GM06990 (cell line): ENCODE results near the gene RHEB.

ENCODE experiments used
- DNase-seq: peaks from one replicate; pipeline ENCODE4 v3.0.0-alpha.2; 2011; ENCODE audit not compliant: insufficient read length; ENCODE audit errors: extremely low read depth
- H3K27me3 ChIP-seq: replicated peaks from 2 replicates; pipeline ENCODE4 v1.6.0; 2011; ENCODE audit warnings: low read length; ENCODE audit not compliant: control insufficient read depth, insufficient read depth
- H3K36me3 ChIP-seq: 2 replicates; pipeline ENCODE4 v1.5.1; 2011; ENCODE audit warnings: low read length; ENCODE audit not compliant: control insufficient read depth, insufficient read depth
- H3K4me3 ChIP-seq: replicated peaks from 2 replicates; pipeline ENCODE4 v1.5.1; 2011; ENCODE audit warnings: low read depth, mild to moderate bottlenecking, control low read depth, low read length
- TF ChIP-seq, protein P1 (sequence below): IDR thresholded peaks from 2 replicates; pipeline ENCODE4 v1.5.1; 2011; ENCODE audit warnings: low read length, control low read depth, mild to moderate bottlenecking, inconsistent platforms; ENCODE audit not compliant: insufficient read depth, poor library complexity, severe bottlenecking

The RHEB gene

DNA sequence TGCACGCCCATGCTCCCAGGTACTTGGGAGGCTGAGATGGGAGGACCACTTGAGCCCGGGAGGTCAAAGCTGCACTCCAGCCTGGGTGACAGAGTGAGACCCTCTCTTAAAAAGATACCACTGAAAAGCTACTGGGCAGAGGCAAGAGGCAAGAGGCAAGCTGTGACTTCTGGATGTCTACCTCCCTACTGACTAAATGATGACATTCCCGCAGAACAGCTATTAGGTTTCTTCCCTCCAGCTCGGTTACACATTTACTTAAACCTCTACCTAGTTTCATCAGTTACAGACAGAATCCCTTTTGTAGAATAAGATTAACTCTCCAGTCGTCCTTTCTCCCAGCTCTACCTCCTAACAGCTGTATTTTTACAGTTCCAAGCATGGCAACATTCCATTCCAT lies 21.2 kb downstream of the RHEB start:
- no peak overlapping the region for H3K4me3 ChIP-seq
- TF ChIP-seq, protein P1, sequence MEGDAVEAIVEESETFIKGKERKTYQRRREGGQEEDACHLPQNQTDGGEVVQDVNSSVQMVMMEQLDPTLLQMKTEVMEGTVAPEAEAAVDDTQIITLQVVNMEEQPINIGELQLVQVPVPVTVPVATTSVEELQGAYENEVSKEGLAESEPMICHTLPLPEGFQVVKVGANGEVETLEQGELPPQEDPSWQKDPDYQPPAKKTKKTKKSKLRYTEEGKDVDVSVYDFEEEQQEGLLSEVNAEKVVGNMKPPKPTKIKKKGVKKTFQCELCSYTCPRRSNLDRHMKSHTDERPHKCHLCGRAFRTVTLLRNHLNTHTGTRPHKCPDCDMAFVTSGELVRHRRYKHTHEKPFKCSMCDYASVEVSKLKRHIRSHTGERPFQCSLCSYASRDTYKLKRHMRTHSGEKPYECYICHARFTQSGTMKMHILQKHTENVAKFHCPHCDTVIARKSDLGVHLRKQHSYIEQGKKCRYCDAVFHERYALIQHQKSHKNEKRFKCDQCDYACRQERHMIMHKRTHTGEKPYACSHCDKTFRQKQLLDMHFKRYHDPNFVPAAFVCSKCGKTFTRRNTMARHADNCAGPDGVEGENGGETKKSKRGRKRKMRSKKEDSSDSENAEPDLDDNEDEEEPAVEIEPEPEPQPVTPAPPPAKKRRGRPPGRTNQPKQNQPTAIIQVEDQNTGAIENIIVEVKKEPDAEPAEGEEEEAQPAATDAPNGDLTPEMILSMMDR: no peak
- DNase-seq: no peak
- H3K36me3 ChIP-seq: peaks cover 1% of the 10 kb centered on the region; the same call in 1 of the 2 replicates
- no peaks in the 10 kb centered on the region for H3K27me3 ChIP-seq

DNA sequence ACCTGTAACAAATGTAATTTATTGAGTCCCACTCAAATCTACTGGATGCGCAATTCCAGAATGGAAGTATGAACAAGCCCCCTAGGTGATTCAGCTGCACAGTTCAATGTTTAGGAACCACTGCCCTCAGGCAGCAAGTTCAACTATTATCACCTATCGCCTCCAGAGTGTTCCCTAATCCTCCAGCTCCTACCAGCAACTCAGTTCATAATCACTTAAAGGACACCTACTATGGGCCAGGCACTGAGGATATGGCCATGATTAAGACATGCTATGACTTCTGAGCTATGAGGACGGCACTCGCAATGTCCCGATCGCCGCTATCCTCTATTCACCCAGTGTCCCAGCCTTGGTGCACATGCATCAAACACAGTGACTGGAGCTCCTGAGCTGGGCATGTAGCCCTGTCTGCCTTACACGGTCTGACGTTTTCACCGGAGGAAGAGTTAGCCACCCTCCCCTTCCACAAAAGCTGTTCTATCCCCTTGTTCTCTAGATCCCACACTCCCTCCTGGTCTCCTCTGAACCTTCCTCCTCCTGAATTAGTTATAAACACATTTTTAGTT lies 22.3 kb downstream of the RHEB start:
- H3K27me3 ChIP-seq: no peaks in the 10 kb centered on the region
- TF ChIP-seq, protein P1: no peak
- H3K4me3 ChIP-seq: no peak overlapping the region
- peaks cover 1% of the 10 kb centered on the region; the same call in 1 of the 2 replicates for H3K36me3 ChIP-seq
- no peak for DNase-seq

GRCh38 chr7:151495360-151495759 lies 24.3 kb downstream of the RHEB start:
- H3K4me3 ChIP-seq: no peak overlapping the region
- DNase-seq: no peak
- H3K27me3 ChIP-seq: no peaks in the 10 kb centered on the region
- H3K36me3 ChIP-seq: peaks cover 1% of the 10 kb centered on the region; the same call in 1 of the 2 replicates
- TF ChIP-seq, protein P1: no peak

DNA sequence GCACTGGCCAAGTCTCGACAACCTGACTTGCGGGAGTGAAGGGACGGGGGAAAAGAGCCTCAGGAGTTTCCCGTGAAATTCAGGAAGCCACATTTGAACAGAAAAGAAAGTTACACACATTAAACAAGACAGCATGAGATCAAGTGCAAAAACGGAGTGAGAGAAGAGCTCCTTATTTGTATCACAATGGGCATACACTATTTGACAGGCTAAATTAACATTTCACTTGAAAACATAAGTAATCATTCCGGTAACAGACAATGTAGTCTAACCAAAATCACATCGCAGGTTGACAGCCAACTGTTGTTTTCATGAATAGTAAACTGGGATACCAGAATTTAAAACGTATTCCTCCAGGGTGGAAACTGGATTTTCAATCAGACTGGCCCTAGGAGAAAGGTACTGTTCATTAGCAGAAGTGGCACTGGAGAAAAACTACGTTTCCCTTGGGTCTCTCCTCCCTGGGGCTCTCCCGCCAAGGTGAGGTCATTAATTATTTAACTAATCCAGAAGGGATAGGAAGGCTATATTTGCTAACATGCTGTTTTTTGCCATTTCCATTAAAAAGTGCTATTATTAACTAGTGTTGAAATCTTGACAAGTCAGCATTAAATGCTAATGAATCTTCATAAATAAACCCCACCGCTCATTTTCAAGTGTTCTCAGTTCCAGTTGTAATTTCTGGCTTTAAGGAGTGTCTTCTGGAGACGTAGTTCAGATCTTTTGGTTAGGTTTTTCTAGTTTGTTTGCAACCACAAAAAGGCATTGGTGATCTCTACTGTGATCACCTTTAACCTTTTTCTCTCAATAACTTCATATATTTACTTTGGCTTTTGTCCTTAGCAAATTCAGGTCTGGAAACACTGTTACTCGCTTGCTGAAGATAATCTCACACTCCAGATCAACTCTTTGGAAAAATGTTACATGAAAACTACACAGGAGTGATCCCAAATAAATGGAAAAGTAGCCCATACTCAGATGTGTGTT lies 25.1 kb downstream of the RHEB start:
- TF ChIP-seq, protein P1: no peak
- DNase-seq: no peak
- peaks cover 5% of the 10 kb centered on the region for H3K36me3 ChIP-seq
- H3K27me3 ChIP-seq: no peaks in the 10 kb centered on the region
- no peak overlapping the region for H3K4me3 ChIP-seq

DNA sequence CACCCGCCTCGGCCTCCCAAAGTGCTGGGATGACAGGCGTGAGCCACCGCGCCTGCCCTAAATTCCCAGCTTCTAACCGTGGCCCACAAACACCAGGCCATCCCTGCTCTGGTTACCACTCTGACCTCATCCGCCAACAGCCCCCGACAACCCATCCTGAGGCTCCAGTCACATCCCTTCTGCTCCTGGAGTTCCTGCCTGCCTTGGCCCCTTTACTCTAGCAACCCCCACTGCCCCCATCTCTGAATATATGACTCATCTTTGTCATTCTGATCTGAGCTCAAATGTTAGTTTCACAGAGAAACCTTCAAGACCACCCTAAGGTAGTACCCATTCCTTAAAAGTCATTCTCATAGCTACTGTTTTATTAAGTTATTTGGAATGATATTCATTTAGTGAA lies 26.6 kb downstream of the RHEB start:
- Histone ChIP-seq H3K36me3 (peaks cover 5% of the 10 kb centered on the region), H3K27me3 (no peaks in the 10 kb centered on the region), H3K4me3 (no peak overlapping the region)
- TF ChIP-seq, protein P1: no peak
- no peak for DNase-seq
